ENCODE data around the gene ZBTB20.
A peak's percentile ranks its signal among the peaks of the same experiment; 100 is the strongest.

Gene ZBTB20

DNA sequence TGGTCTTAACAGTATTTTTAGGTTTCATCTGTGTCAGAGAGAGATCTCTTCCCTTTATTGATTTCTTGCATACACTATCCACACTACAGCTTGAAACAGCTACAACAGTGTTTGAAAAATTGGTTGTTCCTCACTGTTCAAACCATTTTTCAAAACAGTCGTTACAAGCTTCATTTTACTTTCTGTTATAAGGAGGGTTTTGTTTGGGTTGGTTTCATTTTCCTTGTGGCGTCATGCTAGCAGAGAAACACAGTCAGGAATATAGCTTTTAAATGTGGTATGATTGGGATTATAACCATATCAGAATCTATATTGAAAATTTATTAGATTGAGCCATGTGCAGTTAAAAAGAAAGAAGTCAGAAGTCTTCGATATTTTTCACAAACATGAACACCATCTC is 400.6 kb downstream of the ZBTB20 start:
- peak in 1 of 2 experiments; percentile 29 for DNase-seq

DNA sequence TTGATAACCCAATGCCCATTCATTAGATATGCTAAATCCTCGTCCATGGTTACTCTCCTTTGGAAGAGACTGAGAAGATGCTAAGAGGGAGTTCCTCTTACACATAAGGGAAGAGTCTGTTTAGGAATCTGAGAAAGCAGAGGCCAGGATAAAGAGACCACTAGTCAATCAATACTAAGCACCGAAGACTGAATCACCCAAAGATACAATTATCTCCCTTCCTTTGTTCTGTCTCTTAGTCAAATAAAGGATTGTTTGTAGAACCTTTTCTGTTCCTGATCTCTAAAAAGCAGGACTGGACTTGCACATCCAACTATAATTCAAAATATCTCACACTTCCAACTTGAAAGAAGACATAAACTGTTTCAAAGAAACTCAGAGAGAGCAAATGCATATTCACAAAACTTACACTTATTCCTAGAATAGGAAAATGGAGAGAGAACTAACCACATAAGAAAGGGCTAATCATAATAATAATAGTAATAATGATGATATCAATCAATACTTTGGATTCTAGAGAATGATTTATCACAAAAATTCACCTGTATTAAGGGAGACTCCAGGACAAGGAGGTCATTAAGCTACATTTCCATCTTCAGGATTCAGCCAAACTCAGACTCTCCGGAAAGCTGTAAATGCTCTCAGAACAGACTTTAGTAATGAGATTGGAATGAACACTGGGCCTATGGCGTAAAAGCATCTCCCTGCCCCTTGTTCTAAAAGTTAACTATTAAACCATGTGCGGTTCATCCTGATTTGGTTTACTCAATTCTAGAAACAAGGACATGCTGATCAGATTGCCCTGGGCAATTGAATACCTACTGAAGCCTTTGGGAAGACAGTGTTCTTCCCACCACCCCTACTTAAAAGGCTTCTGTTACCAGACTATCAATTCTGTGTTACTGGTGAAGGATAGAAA is 401.5 kb downstream of the ZBTB20 start:
- DNase-seq = no peak

DNA sequence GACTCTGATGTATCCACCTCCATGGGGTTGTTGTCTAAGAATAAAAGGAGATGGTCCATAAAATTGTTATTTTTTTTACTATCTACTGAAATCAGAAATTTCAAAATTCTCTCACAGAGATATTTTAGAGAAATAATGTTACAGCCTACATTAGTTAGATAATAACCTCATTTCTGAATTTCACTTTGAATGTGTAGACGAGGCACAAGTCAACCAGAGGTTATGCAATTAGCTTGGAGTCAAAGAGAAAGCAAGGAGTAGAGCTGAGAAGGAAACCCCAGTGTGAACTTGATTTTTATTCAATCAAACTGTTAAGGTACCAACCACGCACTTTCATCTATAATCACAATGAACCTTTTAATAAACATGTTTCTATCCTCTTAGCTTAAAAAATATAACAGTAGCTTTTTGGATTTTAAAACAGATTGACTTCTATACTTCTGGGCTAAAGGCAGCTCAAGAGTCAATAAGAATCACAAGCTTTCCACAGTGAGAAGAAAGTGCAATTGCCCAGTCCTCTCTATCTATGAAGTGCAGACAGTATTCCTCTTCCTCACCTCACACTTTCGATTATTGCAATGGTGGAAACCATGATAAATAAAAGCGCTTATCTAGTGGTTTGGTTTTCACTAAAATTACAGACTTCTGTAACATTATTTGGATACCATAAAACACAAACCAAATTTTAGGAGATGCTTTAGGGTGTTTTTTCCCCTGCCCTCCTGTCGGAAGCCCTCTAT is 403.2 kb downstream of the ZBTB20 start:
- DNase-seq = no peak

DNA sequence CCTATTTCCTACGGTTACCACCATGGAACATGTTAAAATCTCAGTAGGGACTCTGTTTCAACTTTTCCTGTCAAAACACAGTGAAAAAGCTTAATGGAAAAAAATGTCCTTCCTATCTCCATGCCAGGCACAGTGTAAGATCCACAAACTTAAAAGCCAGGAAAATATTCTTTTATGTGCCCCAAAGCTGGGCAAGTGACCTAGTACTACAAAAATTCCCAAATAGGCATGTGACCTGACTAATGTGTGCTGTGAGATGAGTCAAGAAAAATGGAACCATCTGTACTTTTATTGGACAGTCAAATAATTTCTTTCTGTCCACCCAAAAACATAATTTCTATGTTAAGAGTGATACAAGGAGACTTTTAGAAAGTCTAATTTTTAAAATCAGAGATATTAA is 406.0 kb downstream of the ZBTB20 start:
- DNase-seq = no peak

DNA sequence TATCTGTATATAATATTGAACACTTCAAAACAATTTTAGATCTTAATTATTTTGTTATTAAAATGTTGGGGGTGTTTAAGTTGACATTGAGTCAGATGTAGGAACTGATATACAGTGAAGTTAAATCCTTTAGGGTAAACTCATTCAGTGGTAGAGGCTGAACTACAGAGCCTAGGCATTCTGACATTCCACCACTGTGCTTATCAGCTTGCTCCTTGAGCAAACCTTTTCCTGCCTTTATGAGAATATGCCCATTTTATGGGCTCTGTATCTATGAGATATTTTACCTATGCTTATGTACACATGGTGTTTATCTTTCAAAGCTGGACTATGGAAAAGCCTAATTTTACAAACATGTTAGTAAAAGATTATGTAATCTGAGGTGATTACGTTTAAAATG is 407.5 kb downstream of the ZBTB20 start:
- DNase-seq = no peak

DNA sequence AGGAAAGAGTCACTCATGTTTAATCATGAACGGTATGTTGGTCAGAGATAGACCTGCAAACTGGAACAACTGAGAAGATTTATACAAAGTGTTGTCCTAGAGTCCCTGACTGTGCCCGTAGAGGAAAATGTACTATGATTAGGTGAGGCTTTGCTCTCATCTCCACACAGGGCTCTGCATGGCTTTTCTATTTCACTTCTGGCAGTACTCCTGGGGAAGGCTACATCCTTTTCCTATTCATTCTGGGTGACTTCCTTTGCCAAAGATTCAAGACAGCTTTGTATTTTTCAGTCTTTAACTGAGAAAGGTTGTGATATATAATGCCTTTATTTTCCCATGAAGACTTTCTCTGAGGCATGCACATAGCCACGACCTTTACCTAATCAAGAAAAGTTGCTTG is 414.7 kb downstream of the ZBTB20 start:
- DNase-seq = no peak

DNA sequence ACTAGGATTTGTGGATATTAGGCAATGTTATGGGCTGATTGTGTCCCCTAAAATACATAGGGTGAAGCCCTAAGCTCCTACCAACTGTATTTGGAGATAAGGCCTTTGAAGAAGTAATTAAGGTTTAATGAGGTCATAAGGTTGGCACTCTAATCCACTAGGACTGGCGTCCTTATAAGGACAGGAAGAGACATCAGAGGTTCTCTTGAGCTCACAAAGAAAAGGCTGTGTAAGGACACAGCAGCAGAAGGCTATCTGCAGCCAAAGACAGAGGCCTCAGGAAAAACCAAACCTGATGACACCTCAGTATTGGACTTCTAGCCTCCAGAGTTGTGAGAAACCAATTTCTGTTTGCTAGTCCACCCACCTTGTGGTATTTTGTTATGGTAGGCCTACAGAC is 416.7 kb downstream of the ZBTB20 start:
- no peak for DNase-seq

DNA sequence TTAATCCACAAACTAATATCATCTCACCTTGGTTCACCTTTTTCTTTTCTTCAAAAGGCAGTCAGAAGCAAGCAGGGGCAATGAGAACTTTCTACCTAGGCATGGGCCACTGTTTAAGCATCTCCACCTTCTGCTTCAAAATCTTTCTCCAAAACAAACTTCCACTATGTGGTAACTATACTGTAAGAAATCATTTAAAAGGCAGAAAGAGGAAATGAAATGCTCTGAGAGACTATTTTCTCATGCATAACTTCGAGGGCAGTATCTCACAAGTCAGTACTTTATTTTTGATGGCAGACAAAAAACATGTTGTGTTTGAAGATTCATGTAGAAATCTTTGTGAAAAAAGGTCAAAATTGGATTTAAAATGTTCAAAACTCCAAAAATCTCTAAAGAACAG is 419.7 kb downstream of the ZBTB20 start:
- DNase-seq = peak; percentile 47 to 52

DNA sequence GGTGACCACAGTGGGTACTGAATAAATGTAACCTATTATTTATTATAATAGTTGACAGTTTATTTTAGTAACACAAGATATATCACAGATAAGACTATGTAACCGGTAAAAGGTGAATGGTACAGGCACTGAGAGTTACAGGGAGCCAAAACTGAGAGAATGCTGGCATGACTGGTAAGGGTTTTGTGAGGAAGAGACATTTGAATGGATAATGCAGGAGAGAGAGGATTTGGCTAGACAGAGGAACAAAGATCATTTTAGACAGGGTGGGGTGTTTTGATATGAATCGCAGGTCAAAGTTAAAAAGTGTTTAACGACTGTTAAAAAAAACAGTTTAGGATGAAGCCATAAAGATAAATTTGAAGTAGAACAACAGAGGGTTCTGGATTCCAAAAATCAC is 421.1 kb downstream of the ZBTB20 start:
- no peak for DNase-seq

DNA sequence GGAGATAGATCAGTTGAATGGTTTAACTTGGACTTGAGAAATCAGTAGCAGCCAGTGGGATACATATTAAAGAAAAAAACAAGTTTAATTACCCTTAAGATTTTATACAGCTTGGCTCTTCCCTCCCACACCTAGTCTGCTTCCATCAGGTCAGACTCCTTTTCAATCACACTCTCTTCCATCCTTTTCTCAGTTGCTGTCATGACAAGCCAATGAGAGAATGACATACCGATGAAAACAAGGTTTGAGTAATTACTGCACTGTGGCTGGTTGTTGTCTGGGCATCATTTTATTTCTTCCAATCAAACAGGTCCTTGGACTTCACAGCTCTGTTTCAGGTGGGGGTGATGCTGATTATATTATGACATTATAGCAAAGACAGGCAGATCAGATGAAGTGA is 424.6 kb downstream of the ZBTB20 start:
- no peak for DNase-seq

DNA sequence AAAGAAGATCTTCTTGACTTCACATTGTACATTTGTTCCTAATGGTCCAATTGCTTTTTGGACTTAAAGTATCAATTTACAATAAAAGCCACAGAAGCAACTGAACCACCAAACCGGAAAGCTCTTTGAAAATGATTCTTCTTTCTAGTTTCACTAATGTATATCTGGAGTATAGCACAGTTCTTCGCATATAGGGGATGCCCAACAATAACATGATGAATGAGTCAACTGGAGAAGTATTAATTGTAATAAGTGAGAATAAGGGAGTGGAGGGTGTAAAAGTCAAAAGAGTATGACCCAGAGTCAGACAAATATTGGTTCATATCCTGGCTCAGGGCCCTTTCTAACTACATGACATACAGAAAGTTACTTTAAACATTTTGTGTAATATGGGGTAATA is 425.2 kb downstream of the ZBTB20 start:
- no peak for DNase-seq

DNA sequence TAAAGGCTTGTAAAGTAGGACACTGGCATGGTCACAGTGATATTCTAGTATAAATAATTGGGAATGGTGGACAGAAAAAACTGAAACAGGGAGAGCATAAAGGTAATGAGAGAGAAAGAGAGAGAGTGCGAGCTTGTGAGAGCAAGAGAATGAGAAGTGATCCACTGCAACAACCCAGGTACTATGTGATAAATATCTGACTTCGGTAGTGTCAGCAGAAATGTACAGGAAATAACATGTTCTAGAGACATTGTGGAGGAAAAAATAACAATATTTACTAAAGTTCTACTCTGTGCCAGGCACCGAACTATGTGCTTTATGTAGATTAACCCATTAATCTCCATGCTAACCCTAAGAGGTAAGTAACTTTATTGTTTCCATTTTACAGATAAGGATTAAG is 425.9 kb downstream of the ZBTB20 start:
- no peak for DNase-seq

DNA sequence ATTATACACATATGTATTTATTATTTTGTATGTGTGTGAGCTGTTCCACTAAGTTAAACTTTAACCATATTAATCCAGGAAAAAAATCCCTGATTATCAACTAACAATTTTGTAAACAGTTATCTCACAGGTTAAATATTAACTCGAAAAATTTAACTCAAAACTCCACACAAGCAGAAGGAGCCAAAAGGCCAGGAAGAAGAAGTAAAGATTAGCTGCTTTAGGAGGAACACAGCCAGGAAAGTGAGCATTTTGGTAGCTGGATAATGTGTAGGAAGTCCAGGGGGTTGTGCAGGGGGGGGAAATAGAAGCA is 428.2 kb downstream of the ZBTB20 start:
- no peak for DNase-seq

DNA sequence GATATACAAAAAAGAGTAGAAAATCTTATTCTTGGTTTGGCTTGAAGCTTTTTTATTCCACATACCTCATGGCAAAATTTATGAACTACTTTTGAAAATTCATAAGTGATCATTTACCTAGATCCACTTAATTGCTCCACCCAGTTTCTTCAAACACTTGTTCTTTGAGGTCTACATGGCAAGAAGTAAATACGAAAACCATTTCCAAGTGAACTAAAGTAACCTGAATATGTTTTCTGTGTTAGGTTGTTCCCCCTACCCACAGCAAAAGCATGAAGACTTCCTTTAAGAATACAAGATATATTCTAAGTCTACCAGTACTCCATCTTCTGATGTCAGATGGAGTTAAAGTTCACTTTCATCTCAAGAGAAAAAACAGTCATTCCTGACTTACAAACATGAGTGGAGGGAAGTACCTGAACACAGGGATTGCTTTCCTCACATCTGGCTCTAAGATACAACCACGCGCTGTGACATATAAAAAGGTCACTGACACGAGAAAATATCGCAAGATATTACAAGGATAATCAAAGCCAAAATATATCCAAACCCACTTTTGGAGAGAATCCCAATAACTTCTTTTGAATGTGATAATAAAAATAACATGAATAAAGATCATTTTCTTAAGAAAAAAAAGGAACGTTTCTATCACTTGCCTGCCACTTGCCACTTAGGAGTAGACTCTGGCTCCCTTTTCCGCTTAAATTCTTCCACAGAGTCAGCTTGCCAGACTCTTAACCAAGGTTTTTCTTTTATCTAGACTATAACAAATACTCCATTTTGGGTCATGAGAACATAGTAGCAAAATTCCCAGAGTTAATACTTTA is 428.8 kb downstream of the ZBTB20 start:
- no peak for DNase-seq

DNA sequence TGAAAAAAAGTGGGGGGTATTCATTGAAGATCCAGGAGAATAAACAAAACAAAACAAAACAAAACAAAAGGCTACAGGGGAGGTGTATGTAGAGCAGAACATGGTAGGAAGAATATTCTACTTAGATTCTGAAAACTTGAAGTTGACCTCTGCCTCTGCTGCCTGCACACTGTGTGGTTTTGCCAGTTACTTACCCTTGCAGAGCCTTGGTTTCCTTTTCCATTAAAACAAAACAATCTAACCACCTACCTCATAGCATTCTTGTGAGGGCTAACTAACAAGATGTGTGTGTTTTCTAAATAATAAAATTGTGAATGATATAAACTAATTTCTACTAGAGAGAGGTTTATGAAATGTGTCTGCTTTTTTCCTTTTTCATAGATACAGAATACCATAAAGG is 430.2 kb downstream of the ZBTB20 start:
- DNase-seq = no peak

DNA sequence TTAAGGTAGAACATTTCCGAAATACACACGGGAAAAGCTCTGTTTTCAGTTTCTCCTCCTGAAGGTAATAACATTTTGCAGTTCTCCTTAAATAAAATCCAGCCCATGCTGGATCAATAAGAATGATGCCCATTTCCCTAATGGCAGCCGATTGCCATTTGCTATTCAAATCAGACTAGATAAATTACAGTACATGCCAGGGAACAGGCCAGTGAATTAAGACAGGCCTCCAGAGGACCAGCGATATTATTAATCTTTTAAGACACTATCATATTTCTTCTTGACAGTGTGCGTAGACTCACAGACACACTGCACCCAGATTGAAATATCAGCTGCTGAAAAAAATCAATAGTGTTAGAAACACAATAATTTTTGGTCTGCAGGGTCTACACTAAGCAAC is 431.0 kb downstream of the ZBTB20 start:
- DNase-seq = no peak

DNA sequence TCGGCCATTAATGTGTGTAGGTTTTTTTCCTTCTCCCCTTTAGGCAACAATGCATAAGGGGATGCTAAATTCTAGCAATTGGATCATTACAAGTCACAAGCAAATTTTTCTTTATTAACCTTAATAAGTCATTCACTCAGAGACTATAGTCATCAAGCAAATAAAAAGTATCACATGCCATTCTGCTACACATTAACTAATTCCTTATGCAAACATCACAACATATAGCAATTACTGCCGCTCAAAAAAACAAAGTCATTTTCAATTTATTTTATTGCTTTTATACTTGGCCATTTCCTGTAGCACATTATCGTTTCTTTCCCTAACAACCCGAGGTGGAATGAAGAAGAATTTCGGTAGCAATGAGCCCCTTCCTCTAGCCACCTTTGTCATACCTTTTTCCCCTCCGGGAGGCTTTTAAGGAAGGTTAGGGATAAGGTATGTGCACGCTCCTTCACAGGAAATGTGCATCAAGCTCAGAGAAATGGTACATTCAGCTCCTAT is 432.1 kb downstream of the ZBTB20 start:
- DNase-seq = no peak

DNA sequence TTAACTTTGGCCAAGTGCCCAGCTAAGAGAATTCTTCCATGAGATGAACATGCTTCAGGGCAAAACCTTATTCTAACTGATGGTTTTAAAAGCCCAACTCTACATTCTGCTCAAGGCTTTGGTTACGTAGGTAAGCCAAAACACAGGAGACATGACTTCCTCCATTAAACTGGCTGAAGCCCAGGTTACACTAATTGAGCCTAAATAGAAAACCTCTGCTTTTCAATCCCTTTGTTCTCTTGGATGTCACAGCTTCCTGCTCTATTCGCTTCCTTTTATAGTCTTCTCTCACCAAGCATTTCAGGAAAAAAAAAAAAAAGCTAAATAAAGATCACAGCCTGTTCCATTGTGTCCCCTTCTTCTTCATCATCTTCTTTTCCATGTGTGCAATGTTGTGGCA is 432.9 kb downstream of the ZBTB20 start:
- no peak for DNase-seq

DNA sequence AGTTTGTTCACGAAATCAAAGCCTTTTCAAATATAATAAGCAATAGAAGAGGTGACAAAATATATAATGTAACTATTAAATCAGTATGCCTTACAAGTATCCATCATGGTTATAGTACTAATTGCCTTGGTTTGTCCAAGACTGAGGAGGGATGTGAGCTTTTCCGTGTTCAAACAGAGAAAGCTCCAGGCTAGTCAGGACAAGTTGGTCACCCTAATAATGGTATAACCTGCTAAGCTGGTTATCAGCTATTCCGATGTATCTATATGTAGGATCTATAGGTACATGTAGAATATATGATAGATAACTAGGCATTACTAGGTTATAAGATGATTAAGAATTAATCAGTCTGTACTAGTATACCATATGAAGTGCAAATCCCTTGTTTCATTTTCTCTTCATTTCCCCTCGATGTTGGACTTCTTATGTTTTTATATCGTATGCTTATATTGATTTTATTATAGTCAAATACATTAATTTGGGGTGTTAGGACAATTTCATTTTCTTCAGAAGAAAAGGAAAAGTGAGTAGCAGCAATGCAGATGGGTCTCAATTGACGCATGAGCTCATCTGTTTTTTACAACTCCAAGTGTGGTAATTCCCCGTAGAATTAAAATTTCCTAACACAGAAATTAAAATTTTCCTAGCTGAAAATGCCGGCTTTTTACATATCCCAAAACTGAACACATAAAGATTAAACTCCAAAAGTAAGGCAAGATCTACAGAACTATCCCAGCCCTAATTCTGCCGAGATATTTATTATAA is 434.2 kb downstream of the ZBTB20 start:
- no peak for DNase-seq

DNA sequence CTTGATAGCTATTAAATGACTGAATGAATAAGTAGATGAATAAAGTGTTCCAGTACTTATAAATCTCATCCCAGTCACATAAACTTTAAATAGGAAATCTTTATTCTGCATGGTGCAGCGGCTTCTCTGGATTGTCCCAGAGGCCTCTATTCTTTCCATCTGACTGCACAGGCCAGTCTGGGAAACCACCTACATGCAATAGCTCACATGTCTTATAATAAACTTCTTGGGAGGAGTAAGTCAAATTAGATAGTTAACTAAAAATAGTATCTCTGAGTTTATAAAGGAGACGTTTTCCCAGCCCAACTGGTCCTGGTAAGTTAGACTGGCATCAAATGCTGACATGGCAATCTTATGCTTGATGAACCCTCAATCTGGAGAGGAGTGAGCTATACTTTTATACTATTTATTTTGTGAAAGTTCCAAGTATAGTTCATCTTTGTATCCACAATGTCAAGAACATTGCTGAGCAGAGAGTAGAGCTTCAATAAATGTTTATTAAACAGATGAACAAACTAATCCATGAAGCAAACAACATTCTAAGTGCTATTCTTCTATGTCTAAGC is 435.7 kb downstream of the ZBTB20 start:
- no peak for DNase-seq

DNA sequence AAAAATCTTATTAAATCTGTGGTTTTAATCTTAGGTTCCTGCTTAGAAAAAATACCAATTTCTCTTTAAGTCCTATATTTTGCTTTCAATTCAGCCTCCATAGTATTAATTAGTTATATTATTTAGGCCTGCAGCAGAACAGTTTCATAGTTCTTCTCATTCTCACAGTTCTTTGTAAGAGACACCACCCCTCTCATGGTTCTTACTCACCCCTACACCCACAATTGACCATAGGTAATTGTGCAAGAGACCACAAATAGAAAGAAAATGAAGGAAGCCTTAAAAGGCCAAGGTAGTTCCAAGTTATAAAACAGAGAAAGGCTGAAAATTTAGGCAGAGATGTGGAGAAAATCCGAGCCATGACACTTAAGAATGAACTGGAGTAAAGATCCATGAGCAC is 438.0 kb downstream of the ZBTB20 start:
- DNase-seq = peak; percentile 80 to 81

DNA sequence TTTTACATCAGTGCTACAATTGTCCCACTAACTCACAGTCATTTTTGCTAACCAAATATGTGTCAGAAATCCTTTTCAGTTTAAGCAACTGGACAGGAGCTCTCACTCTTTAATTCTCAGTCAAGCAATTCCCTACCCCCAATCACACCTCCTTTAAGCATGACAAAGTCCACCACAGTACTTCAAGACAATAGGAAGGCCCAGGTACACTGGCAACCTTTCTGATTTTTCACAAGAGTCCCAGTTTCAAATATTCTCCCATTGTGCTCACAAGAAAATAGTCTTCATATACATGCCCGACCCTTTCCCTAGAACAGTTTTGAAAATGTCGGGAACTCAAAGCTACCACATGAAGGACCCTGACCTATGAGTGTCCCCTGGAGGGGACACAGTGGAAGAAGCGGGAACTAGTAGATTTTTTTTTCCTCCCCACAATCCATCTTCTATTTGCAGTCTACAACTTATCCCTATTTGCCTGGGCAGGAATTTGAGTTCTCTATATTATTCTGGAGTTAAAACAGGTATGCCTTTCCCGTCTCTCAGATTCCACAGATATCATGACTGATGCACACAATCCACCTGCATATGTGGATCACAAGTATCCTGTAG is 439.7 kb downstream of the ZBTB20 start:
- DNase-seq = no peak
